WERI-Rb-1 (cell line): ENCODE measurements around the gene LASP1.
"Not testable (repeated sequence)": the region's sequence is repeated elsewhere in the genome, so short reads cannot be mapped to it uniquely, and the experiment has no call there.

ENCODE experiments used
- DNase-seq: peaks from one replicate; pipeline ENCODE4 v3.0.0-alpha.2; 2020
- H3K27ac ChIP-seq: fragments of 250-450 bp; sonication (Bioruptor Pico); 2 replicates; pipeline ENCODE4 v1.5.1; 2020; ENCODE audit warnings: mild to moderate bottlenecking, moderate library complexity
- H3K27me3 ChIP-seq: fragments of 250-450 bp; sonication (Bioruptor Pico); 2 replicates; pipeline ENCODE4 v1.5.1; 2021; ENCODE audit warnings: mild to moderate bottlenecking, low read depth, moderate library complexity; ENCODE audit not compliant: insufficient read depth, severe bottlenecking
- H3K36me3 ChIP-seq: fragments of 250-450 bp; sonication (Bioruptor Pico); 2 replicates; pipeline ENCODE4 v1.5.1; 2020; ENCODE audit warnings: mild to moderate bottlenecking, moderate library complexity
- H3K4me3 ChIP-seq: 2 replicates; pipeline ENCODE4 v1.5.1; 2011; ENCODE audit warnings: low read depth, mild to moderate bottlenecking, control low read depth, low read length
- H3K9me3 ChIP-seq: fragments of 250-450 bp; sonication (Bioruptor Pico); 2 replicates; pipeline ENCODE4 v1.5.1; 2021; ENCODE audit warnings: mild to moderate bottlenecking, moderate library complexity; ENCODE audit not compliant: severe bottlenecking
- TF ChIP-seq, protein P1 (sequence below): IDR thresholded peaks from 2 replicates; pipeline ENCODE4 v1.5.1; 2011; ENCODE audit warnings: low read depth, mild to moderate bottlenecking, control low read depth, inconsistent platforms, low read length

The LASP1 gene

DNA sequence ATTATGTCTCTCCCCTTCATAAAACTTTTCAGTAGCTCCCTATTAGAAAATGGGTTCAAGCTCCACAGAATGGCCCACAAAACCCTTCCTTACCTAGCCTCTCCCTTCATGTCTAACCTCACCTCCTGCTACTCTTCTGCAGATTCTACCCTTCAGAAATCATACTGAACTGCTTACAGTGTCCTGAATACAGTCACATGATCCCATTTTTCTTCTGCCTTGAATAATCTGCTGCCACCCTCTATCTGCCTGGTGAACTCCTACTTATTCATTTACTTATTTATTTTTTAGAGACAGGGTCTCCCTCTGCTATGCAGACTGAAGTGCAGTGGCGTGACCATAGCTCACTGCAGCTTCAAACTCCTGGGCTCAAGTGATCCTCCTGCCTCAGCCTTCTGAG, 70.5 kb downstream of the LASP1 start:
- Histone ChIP-seq H3K9me3 (no peaks in the 10 kb centered on the region), H3K27ac (no peak overlapping the region), H3K4me3 (no peak overlapping the region), H3K36me3 (no peaks in the 10 kb centered on the region), H3K27me3 (no peaks in the 10 kb centered on the region)
- TF ChIP-seq, protein P1, sequence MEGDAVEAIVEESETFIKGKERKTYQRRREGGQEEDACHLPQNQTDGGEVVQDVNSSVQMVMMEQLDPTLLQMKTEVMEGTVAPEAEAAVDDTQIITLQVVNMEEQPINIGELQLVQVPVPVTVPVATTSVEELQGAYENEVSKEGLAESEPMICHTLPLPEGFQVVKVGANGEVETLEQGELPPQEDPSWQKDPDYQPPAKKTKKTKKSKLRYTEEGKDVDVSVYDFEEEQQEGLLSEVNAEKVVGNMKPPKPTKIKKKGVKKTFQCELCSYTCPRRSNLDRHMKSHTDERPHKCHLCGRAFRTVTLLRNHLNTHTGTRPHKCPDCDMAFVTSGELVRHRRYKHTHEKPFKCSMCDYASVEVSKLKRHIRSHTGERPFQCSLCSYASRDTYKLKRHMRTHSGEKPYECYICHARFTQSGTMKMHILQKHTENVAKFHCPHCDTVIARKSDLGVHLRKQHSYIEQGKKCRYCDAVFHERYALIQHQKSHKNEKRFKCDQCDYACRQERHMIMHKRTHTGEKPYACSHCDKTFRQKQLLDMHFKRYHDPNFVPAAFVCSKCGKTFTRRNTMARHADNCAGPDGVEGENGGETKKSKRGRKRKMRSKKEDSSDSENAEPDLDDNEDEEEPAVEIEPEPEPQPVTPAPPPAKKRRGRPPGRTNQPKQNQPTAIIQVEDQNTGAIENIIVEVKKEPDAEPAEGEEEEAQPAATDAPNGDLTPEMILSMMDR = no peak
- no peak for DNase-seq

DNA sequence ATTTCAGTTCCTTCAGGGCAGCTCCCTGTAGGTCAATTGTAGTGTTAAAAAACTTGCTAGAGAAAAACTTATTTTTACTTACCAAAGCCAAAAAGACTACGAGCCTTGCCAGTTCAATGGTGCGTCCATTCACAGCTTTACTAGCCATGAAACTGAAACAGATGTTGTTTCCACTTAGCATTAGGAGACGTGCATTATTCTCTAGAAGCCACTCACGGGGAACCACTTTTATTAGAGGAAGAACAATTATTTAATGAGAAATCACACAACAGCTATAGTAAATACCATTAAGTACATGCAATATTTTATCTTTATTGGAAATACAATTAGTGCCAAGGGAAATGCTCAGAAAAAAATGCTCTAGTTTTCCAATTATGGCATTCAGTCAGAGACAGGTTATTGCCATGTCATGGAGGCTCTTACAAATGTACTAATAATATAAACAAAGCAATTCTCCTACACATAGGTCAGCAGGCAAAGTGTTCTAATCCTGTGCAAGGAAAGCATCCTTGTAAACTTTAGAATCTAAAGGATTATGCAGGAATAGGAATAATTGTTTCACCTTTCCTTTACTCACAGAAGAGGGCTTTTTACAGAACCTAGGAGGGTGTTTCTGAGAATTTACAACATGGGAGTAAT, 73.0 kb downstream of the LASP1 start:
- H3K4me3 ChIP-seq = no peak overlapping the region
- TF ChIP-seq, protein P1 = no peak
- no peaks in the 10 kb centered on the region for H3K9me3 ChIP-seq
- no peaks in the 10 kb centered on the region for H3K27me3 ChIP-seq
- no peak for DNase-seq
- H3K27ac ChIP-seq = no peak overlapping the region
- no peaks in the 10 kb centered on the region for H3K36me3 ChIP-seq

DNA sequence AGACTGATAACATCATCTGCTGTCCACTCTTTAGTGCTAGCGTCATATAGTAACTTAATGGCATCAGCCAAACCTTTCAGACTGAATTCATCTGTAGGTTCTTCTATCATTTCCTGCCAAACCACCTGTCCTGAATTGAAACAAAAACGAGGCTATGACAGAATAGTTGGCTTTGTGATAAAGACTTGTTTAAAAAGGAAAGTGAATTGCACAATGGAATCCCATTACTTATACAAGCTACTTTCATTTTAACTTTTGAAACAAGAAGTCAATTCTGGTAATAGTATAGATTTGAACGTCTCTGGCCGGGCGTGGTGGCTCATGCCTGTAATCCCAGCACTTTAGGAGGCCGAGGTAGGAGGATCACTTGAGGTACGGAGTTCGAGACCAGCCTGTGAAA, 73.7 kb downstream of the LASP1 start:
- DNase-seq = no peak
- Histone ChIP-seq H3K36me3 (no peaks in the 10 kb centered on the region), H3K4me3 (no peak overlapping the region), H3K27ac (no peak overlapping the region), H3K9me3 (no peaks in the 10 kb centered on the region), H3K27me3 (no peaks in the 10 kb centered on the region)
- TF ChIP-seq, protein P1 = no peak

DNA sequence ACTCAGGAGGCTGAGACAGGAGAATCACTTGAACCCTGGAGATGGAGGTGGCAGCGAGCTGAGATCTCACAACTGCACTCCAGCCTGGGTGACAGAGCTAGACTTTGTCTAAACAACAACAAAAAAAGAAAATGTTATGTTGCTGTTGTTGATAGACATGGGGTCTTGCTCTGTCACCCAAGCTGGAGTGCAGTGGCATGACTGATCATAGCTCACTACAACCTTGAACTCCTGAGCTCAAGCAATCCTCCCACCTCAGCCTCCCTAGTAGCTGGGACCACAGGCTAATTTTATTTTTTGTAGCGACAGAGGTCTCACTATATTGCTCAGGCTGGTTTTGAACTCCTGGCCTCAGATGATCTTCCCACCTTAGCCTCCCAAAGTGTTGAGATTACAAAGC, 77.3 kb downstream of the LASP1 start:
- H3K4me3 ChIP-seq = no peak overlapping the region
- H3K27me3 ChIP-seq = no peaks in the 10 kb centered on the region
- no peaks in the 10 kb centered on the region for H3K36me3 ChIP-seq
- DNase-seq = no peak
- H3K27ac ChIP-seq = no peak overlapping the region
- no peaks in the 10 kb centered on the region for H3K9me3 ChIP-seq
- TF ChIP-seq, protein P1 = no peak

DNA sequence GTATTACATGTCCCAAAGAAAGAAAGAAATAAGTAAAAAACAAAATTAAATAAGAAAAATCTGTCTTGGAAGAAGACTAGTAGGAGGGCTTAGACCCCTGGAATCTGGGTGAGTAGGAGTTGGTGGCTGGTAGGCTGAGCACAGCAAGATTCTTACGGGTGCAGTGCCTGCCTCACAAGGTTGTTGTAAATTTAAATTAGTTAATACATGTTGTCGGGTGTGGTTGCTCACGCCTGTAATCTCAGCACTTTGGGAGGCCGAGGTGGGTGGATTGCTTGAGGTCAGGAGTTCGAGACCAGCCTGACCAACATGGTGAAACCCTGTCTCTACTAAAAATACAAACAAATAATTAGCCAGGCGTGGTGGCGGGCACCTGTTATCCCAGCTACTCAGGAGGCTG, 83.9 kb downstream of the LASP1 start:
- not testable (repeated sequence) for DNase-seq, H3K27ac ChIP-seq, H3K36me3 ChIP-seq, H3K9me3 ChIP-seq, H3K27me3 ChIP-seq, H3K4me3 ChIP-seq

DNA sequence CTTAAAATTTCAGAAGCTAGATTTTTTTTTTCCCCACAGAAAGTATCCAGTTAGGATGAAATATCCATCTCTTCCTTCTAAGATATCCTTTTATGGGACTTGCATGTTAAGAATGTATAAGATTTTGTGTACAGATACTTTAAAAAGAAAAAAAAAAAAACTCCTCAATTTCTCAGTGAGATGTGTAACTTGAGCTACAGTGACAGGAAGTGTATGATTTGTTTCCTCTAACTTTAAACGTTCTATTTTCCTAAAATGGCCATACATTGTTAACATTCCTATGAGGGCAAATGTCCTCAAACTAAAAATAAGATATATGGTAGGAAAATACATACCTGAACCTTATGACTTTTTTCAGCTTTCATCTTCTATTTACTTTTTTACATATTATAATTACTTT, 88.5 kb downstream of the LASP1 start:
- Histone ChIP-seq H3K27ac (no peak overlapping the region), H3K27me3 (no peaks in the 10 kb centered on the region), H3K9me3 (no peaks in the 10 kb centered on the region), H3K4me3 (no peak overlapping the region), H3K36me3 (no peaks in the 10 kb centered on the region)
- TF ChIP-seq, protein P1 = no peak
- no peak for DNase-seq
